Measurements from ENCODE around the gene D2HGDH.
"Not testable (repeated sequence)": the region's sequence is repeated elsewhere in the genome, so short reads cannot be mapped to it uniquely, and the experiment has no call there.

D2HGDH gene

DNA sequence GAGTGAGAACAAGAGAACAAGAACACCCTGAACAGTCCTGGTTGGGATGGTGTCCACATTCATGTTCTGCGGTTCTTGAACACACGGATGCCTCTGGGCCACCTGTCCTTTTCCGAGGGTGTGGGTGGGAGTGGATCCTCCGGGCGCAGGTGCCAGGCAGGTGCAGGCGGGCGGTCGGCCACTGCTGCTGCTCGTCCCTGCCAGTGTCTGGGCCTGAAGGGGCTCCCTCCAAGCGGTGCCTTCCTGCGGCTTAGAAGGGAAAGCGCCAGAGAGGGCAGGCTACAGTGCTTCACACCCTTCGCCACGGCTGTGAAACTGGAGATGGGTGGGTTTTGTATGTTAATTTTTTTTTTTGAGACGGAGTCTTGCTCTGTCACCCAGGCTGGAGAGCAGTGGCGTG, 8.0 kb upstream of the D2HGDH start:
- DNase-seq = peak in 1 of 2 experiments; percentile 33

DNA sequence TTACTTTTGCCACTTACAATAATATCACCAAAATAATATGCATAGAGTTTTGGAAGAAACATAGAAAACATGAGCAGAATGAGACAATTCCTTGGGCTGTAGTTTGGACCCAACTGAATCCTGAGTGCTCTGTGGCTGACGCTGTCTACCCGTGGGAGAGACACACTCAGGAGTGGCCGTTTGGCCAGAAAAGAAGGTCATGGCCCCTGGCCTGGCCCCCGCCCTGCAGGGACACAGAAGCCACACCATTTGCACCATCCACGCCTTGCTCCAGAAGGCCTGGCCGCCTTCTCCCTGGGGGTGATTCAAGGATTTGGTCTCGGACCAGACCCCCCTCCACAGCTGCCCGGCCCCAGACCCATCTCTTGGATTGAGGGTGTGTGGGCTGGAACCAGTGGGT, 6.4 kb upstream of the D2HGDH start:
- DNase-seq = no peak

DNA sequence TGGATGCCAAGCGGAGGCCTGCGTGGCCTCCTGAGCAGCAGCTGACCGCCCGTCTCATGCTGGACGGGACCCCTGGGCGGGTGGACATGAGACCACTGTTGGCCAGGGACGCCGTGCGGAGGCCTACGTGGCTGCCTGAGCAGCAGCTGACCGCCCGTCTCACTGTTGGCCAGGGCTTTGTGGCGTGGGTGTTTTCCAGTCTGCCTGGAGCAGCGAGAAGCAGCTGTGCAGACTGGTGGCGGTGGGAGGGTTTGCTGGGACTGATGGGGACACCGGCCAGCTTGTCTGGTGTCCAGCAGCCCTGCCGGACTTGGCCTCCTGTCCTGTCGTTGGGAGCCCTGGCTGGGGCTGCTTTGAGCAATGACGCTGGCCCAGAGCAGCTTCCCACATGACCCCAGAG, 5.8 kb upstream of the D2HGDH start:
- DNase-seq = no peak

DNA sequence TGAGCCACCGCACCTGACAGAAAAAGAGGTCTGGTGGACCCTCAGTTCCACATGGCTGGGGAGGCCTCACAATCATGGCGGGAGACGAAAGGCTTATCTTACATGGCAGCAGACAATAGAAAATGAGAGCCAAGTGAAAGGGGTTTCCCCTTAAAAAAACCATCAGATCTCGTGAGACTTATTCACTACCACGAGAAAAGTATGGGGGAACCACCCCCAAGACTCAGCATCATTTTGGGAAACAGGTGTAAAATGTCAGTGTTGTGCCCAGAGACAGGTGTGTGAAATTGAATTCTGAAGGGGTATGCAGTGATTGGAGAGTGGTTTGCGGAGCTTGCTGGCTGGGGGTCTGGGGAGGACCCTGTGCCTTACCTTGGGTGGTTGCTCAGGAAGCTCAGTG, 4.6 kb upstream of the D2HGDH start:
- no peak for DNase-seq

DNA sequence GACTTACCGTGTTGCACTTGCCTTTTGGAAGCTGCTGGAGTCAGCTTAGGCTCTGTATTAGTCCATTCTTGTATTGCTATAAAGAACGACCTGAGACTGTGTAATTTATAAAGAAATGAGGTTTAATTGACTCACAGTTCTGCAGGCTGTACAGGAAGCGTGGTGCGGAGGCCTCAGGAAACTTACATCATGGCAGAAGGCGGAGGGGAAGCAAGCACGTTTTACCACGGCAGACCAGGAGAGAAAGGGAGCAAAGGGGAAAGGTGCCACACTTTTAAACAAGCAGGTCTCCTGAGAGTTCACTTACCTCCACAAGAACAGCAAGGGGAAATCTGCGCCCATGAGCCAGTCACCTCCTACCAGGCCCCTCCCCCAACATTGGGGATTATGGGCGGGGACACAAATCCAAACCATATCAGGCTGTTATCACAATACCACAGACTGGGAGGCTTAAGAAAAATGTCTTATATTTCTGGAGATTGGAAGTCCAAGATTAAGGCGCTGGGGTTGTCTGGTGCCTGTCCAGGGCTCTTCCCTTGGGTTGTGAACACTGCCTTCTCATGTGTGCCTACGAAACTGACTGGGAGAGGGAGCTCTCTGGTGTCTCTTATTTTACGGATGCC, 3.6 kb upstream of the D2HGDH start:
- no peak for DNase-seq

DNA sequence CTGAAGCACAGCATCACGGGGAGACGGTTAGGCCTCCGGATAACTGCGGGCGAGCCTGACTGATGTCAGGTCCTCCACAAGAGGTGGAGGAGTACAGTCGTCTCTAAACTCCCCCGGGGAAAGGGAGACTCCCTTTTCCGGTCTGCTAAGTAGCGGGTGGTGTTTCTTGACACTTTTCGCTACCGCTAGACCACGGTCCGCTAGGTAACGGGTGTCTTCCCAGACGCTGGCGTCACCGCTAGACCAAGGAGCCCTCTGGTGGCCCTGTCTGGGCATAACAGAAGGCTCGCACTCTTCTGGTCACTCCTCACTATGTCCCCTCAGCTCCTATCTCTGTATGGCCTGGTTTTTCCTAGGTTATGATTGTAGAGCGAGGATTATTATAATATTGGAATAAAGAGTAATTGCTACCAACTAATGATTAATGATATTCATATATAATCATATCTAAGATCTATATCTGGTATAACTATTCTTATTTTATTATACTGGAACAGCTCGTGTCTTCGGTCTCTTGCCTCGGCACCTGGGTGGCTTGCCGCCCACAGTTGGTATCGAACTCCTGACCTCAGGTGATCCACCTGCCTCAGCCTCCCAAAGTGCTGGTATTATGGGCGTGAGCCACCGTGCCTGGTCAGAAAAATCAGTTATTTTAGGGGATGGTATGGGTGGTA, 1.8 kb upstream of the D2HGDH start:
- peak in 1 of 2 experiments; percentile 39 for DNase-seq

DNA sequence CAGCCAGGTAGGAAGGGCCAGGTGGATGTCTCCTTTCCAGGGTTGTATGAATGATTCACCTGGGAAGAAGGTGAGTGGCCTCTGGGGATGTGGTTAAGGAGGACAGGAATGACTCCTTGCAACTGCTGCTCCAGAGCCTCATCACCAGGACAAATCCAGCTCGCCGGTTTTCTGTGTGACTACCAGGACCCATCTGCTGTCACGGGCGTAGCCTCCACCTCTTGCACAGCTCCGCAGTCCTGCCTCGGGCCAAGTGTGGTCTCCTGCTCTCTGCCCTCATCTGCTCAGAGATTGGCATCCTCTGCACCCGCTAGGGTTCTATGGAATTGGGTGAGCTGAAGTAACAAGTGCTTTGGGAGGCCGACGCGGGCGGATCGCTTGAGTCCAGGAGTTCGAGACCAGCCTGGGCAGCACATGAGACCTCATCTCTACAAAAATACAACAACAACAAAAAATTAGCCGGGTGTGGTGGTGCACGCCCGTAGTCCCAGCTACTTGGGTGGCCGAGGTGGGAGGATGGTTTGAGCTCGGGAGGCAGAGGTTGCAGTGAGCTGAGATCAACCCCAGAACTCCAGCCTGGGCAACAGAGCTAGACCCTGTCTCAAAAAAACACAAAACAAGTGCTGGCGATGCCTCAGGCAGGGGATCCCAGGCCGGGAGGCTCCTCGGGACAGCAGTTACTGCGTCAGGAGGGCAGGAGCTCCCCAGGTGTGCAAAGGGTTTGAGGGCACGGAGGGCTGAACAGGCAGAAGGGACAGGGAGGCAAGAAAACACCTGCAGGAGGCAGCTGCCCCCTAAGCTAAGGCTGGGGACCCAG, 831 bp upstream of the D2HGDH start:
- DNase-seq = no peak

DNA sequence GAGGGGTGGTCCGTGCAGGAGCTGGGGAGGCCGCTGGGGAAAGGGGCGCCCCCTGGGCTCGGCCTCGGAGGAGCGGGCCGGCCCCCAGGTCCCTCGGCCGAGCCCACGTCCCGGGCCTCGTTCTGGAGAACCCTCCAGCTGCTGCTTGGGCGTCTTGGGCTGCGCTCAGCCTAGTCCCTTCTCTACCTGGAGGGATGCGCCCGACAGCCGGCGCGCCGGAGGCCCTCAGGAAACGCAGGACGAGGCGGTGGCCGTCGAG, 293 bp upstream of the D2HGDH start:
- no peak for DNase-seq

DNA sequence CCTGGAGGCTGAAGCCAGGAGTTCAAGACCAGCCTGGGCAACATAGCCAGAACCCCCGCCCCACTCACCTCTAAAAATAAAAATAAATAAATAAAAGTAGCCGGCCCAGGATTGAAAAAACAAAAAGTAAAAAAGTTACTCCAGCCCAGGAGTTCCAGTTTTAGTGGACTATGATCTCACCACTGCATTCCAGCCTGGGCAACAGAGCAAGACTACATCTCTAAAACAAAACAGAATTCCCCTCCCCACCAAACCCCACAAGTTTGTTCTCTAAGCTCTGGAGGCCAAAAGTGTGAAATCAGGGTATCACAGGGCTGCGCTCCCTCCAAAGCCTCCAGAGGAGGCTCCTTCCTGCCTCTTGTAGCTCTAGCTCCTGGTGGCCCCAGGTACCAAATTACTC, 1.7 kb downstream of the D2HGDH start:
- no peak for DNase-seq

DNA sequence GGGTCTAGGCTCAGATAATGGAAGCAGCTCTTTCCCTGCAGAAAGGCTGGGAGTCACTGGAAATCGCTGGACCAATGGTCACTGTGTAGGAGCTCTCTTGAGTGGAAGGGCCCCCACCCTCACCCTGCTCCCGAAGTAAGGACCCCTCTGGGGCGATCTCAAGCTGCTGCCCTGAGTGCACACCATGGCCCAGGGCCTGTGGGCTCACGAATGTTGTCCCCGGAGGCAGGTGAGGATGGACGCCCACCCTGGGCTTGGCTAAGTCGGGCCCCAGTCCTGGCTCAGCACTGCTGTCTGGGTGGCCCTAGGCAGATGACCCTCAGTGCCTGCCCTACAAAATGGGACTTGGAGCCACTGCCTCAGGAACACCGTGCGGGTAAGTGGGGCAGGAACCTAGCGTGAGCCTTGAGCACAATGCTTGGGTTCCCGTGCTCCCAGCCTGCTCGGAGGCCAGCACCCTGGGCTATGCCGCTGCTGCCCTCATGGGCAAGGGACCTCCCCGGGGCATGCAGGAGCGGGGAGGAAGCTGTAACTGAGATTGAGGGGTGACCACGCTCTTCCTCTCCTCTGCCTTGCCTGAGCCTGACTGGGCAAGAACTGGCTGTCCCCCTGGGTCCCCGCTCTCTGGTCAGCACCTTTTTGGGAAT, 3.7 kb downstream of the D2HGDH start:
- no peak for DNase-seq

DNA sequence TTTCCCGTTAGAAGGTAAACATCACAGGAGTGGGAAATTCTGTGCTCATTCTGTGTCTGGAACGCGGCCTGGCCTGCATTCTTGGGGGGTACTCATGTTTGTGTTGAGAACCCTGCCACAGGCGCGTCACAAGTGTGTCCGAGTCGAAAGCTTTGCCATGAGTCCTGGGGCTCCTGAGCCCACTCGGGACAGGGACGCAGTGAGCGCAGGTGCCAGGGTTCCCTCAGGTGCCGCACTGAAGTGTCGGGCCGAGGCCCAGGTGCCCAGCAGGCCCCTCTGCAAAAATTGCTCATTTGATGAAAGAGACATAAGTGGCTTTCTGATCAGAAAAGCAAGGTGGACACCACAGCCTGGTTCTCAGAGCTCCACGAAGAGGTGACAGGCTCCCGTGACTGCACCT, 4.7 kb downstream of the D2HGDH start:
- DNase-seq = no peak

DNA sequence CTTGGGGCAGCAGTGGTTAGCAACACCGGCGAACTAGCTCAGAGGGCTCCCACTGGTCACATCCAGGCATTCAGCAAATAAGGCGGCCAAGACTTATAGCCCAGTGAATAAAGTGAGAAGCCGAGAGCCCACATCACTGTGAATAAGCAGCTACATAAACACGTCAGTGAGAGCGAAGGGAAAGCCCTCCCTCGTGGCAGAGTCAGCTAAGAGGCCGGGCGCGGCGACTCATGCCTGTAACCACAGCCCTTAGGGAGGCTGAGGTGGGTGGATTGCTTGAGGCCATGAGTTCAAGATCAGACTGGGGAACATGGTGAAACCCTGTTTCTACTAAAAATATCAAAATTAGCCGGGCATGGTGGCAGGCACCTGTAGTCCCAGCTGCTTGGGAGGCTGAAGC, 5.2 kb downstream of the D2HGDH start:
- DNase-seq = no peak

DNA sequence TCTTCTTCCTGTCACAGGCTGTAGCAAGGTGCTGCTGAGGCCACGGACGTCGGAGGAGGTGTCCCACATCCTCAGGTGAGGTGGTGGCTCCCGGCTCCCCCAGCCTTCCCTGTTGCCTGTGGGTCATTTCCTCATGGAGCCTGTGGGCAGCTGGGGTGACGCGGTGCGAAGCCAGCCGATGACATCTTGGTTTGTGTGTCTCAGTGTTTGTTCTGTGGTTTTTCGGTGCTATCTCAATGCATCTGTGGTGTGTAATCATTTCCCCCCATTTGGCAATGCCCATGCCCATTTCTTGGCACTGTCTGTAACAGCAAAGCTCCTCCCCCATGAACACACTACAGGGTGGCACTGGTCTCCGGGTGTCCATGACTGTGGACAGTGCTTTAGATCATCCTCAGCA, 6.6 kb downstream of the D2HGDH start:
- no peak for DNase-seq

DNA sequence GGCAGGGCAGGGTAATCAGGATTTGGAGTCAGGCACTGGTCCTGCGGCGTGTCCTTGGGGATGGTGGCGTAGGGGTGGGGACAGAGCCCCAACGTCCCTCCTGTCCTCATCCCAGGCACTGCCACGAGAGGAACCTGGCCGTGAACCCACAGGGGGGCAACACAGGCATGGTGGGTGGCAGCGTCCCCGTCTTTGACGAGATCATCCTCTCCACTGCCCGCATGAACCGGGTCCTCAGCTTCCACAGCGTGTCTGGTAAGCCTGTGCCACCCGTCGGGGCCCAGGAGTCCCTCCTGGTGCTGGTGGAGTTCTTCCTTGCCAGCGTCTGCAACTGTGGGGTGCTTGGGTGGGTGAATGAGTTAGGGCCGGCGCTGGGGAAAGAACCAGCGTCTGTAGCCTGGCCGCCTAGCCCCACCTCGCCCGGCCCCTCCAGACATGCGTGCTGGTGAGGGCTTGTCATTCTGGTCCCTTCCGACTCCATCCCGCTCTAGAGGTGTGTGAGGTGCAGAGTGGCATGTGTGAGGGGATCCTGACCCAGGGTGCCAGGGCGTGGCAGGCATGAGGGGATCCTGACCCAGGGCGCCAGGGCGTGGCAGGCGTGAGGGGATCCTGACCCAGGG, 8.0 kb downstream of the D2HGDH start:
- no peak for DNase-seq

DNA sequence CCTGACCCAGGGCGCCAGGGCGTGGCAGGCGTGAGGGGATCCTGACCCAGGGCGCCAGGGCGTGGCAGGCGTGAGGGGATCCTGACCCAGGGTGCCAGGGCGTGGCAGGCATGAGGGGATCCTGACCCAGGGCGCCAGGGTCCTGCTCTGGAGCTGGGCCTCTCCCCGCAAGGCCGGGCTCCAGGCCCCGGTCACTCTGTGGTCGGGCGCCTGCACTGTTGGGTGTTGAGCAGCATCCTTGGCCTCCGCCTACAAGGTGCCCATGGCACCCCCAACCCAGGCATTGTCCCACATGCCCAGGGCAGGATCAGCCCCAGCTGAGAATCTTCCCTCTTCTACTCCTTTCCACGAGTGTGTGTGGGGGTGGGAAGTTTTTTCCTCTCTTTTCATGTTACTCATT, 8.6 kb downstream of the D2HGDH start:
- DNase-seq = not testable (repeated sequence)

DNA sequence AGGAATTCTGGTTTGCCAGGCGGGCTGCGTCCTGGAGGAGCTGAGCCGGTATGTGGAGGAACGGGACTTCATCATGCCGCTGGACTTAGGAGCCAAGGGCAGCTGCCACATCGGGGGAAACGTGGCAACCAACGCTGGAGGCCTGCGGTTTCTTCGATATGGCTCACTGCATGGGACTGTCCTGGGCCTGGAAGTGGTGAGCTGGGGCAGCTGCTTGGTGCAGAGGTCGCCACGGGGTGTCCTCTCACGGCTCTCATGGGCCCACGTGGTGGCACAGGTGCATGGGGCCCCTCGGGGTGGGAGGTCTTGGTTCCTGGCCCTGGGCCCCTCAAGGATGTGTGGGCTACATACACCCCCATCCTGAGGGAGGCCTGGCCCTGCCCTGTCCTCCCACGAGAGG, 9.2 kb downstream of the D2HGDH start:
- no peak for DNase-seq

DNA sequence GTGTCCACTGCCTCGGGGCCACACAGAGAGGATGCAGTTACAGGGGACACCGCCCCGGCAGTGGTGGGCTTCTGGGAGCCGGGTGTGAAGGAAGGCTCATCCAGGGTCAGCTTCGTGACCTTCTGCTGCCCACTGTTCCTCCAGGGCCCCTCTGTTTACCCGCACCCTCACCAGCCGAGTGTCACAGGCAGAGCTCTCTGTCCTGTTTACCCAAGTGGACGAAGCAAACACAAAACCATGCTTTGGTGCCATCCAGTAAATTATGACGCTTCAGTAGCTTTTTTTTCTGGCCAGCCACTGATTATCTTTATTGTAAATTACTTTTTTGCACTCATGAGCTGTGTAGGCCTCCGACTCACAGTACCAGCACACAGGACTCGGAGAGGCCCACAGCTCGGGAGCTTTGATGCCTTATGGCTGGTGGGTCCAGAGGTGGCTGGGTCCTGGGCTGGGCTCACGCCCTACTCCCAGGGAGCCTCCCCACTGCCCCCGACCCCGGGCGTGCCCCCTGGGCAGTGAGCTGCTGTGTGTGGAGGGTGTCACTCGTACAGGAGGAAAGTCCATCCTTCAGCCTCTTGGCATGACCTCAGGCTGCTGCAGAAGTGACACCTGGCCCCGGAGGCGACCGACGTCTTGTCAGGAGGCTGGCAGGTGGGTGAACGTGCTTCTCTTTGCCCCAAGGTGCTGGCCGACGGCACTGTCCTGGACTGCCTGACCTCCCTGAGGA, 9.8 kb downstream of the D2HGDH start:
- DNase-seq = no peak

DNA sequence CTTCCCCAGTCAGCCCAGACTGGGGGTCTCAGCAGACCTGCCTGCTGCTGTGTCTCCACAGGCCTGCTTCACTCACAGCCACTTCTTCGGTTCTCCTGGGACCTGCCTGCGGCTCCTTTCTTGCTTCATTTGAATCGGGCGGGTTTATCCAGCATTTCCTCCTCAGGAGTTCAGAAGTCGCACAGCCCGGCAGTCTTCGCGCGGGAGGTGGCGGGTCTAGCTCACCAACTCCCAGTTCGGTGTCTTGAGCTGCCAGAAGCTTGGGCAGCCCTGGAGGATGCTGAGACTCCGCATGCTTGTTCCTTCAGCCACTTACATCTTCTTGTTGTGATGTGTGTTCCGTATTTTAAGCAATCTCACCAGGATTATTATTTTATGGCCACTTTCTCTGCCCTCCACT, 10.8 kb downstream of the D2HGDH start:
- no peak for DNase-seq

DNA sequence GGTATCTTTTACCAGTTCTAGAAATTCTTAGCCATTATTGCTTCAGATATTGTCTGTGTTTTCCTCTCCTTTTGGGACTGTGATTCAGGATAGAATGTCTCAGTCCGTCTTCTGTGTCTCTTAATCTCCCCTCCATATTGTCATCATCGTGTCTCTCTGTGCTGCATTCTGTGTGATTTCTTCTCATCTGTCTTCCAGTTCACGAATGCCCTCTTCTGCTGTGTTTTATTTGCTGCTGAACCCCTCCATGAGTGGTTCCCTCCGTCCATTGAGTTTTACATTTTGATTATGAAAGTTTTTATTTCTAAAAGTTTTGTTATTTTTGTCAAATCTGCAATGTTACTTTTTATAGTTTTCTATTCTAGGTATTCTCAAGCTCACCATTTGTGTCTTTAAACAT, 11.7 kb downstream of the D2HGDH start:
- no peak for DNase-seq

DNA sequence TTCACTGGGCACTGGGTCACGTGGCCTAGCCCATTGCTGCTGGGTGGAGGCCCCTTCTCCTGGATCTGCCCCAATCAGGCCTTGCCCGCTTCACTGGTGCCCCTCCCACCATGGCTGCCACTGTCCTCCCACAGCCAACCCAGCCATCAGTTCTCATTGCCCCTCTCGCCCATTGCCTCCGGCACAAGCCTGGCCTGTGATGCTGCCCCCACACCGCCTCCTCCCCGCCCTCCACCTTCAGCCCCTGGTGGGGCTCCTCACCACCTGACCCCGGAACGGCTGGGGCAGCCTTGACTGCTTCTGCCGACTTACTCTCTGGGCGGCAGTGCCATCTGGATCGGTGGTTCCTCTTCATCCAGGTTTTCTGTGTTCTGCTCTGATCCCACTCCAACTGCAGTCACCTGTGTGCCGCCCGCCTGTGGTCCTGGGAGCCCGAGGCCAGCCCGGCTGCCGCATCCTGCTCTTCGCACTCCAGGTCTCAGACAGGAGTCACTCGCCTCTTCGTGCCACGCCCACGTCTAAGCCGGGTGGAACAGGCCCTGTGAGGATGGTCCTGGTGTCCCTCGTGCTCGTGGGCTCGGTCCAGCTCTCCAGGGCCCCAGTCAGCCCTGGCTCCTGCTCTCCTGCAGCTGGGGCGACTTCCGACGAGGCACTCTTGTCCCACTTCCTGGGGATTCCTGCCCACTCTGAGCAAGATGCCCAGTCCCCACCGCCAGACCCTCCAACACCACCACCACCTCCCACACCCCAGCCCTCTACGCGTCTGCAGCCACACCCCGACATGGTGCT, 14.2 kb downstream of the D2HGDH start:
- DNase-seq = no peak

DNA sequence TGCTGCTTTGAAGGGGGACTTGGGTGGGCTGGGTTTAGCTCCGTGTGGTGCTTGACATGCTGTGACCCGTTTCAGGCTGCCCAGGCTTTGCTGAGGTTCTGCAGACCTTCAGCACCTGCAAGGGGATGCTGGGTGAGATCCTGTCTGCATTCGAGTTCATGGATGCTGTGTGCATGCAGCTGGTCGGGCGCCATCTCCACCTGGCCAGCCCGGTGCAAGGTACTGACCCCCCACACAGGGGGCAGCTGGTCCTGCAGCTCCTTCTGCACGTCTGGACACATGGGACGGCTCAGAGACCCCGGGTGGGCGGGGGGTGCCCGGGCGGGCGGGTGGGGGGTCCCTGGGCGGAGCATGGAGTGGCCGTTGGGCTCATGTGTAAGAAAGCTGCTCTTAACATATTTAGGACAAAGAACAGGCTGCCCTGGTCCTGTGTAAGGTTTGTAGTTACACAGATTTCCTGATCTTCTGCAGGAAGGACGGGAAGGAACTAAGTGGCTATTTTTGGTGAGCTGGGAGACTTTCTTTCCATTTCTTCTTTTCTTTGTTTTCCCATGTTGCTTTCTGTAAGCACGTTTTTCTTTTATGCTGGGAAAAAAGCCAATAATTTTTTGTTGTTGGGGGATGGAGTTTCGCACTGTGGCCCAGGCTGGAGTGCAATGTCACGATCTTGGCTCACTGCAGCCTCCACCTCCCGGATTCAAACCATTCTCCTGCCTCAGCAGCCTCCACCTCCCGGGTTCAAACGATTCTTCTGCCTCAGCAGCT, 15.8 kb downstream of the D2HGDH start:
- DNase-seq = no peak

Data from NCI-H526 (cell line).